T-helper 1 cell treated with Interleukin-12 subunit alpha and Interleukin-12 subunit beta and Interleukin-4 antibody, amounts not matched to agents 30 ng/mL and 1 ng/mL, for 36 hours (primary cell): ENCODE data around the gene COL27A1. TPM values are rescaled to one million over a fixed set of nuclear protein-coding genes. Genes with fewer than 3 reads are reported as not detected.

Experiments used
- intact Hi-C: fragments of 100-400 bp; cut with micrococcal nuclease; formaldehyde crosslinking; loops from one replicate; pipeline ENCODE4 v1.15.1; 2024
- total RNA-seq: library from RNA; stranded (reverse); gene quantifications from 2 replicates; pipeline ENCODE4 v1.2.3, GENCODE V29; 2022

COL27A1 gene
- total RNA-seq, 1 donor from 2014 or later, result 1.2 TPM

DNA sequence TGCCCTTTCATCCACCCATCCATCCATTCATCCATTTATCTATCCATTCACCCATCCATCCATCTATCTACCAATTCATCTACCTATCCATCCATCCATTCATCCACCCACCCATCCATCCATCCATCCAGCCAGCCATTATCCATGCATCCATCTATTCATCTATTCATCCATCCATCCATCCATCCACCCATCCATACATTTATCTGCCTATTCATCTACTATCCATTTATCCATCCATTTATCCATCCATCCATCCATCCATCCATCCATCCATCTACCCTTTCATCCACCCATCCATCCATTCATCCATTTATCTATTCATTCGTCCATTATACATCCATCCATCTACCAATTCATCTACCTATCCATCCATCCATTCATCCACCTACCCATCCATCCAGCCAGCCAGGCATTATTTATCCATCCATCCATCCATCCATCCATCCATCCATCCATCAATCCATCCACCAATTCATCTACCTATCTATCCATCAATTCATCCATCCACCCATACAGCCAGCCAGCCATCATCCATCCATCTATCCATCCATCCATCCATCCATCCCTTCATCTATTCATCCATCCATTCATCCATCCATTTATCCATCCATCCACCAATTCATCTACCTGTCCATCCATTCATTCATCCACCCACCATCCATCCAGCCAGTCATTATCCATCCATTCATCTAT is 10.2 kb downstream of the COL27A1 start:
- intact Hi-C loops, result no loop called here

GRCh38 chr9:114166103-114166470 is 10.8 kb downstream of the COL27A1 start:
- intact Hi-C loops, result no loop called here

DNA sequence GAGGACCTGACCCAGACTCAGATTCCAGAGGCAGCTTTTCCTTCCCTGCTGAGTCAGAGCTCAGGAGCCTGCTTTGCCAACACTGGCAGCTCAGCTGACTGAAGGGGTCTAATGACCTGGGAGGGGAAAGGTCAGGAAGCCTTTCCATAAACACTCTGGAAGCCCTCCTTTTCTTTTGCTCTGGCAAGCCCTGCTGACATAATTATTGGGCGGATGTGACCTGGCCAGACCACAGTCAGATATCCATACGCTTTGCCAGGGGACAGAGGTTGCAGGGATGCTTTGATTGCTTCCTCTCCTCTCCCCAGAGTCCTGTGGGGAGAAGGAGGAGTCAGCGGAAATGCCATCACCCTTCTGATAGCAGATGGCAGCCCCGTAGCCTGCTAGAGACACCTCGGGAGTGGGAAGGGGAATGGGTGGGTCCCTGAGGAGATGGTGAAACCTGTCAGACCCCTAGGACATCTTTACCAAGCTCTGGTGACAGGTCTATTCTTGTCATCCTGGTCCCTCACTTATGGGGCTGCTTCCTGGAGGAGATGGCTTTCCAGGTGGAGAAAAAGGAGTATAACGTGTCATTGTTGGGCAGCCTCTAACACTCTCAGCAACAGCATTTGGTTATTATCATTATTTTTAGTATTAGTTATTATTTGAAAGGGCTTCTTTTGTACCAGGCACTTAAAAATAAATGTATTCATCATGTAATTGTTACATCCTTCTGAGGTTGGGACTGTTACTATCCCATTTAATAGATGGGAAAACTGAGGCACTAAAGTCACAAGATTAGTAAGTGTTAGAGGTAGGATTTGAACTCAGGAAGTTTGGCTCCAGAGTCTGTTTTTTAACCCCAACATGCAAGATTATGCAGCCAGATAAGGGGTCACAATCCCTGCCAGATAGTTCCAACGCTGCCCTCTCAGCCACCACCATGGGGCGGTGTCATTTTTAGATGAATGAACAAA is 11.6 kb downstream of the COL27A1 start:
- intact Hi-C loops, result no loop called here

DNA sequence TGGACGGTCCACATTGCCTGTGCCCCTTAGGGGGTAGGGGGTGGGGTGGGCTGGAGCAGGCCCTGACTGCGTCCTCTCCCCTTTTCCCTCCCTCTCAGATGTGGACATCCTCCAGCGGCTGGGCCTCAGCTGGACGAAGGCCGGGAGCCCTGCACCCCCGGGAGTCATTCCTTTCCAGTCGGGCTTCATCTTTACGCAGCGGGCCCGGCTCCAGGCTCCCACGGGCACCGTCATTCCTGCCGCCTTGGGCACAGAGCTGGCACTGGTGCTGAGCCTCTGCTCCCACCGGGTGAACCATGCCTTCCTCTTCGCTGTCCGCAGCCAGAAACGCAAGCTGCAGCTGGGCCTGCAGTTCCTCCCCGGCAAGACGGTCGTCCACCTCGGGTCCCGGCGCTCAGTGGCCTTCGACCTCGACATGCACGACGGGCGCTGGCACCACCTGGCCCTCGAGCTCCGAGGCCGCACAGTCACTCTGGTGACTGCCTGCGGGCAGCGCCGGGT is 12.3 kb downstream of the COL27A1 start:
- intact Hi-C loops, result no loop called here

DNA sequence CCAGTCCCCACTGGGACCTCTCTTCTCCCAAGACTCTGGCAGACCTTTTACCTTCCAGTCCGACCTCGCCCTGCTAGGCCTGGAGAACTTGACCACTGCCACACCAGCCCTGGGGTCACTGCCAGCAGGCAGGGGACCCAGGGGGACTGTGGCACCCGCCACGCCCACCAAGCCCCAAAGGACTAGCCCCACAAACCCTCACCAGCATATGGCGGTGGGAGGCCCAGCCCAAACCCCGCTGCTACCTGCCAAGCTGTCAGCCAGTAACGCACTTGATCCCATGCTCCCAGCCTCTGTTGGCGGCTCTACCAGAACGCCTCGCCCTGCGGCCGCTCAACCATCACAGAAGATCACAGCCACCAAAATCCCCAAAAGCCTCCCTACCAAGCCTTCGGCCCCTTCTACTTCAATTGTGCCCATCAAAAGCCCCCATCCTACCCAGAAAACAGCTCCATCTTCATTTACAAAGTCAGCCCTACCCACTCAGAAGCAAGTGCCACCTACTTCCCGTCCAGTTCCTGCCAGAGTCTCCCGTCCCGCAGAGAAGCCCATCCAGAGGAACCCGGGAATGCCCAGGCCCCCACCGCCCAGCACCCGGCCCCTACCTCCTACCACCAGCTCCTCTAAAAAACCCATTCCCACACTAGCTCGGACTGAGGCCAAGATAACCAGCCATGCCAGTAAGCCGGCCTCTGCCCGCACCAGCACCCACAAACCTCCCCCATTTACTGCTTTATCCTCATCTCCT is 13.1 kb downstream of the COL27A1 start:
- intact Hi-C loops, result no loop called here

GRCh38 chr9:114169029-114169951 is 14.0 kb downstream of the COL27A1 start:
- intact Hi-C loops, result no loop called here

DNA sequence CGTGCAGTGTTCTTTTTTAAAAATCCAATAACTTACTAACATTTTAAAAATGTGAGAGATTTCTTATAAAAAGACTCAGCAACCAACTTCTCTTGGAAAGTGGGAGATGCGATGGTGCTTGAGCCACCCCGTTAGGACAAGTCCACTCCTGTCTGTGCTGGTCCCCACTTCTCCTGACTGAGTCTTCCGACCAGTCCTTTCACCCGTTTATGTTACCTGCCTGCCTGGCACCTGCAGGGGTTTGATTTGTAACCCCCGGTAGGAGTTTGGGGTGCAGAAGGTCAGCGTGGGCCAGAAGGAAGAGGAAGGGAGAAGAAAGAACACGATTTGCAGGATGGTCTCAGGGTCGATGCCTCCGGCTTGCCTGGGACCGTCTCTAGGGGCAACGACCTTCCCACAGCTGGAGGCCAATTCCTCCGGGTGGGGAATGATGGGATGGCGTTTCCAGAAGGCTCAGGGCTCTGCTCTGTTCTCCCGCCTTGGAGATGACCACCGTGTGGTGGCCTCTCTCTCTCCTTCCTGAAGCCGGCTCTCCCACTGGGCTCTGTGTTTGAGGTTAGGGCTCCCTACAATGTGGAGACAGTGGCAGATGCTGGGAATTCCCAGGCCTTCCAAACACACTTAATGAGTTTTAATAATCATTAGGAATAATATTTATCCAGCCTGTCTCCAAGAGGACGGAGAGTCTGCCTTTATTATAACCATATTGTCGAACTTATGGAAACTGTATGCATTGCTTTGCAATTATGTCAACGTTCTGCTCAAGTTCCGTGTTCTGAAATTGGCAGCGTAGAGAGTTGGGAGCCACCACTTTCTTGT is 14.8 kb downstream of the COL27A1 start:
- intact Hi-C loops, result no loop called here

- intact Hi-C loops, result no loop called here
Observed at GRCh38 chr9:114170771-114171461, 15.6 kb downstream of the COL27A1 start.

- intact Hi-C loops, result no loop called here
Observed at GRCh38 chr9:114171500-114171899, 16.2 kb downstream of the COL27A1 start.

GRCh38 chr9:114172981-114173833 is 17.9 kb downstream of the COL27A1 start:
- intact Hi-C loops, result no loop called here

DNA sequence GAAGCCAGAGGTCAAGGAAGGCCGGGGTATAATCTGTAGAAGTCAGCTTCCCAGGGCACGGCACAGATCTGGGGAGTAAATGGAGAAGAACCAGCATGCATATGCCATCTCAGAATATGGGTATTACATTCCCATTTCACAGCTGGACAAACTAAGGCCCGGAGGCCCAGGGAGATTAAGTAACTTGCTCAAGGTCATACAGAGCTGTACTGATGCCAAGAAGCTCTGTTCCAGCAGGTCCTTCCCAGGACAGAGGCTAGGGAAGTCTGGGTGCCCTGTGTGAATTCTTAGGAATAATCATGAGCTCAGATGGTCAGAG is 19.2 kb downstream of the COL27A1 start:
- intact Hi-C loops, result no loop called here

- intact Hi-C loops, result no loop called here
Observed at GRCh38 chr9:114174876-114175771, 19.8 kb downstream of the COL27A1 start.

- intact Hi-C loops, result no loop called here
Observed at GRCh38 chr9:114176624-114177291, 21.4 kb downstream of the COL27A1 start.

GRCh38 chr9:114177423-114178064 is 22.2 kb downstream of the COL27A1 start:
- intact Hi-C loops, result no loop called here

GRCh38 chr9:114178076-114178475 is 22.7 kb downstream of the COL27A1 start:
- intact Hi-C loops, result no loop called here

GRCh38 chr9:114178756-114179450 is 23.6 kb downstream of the COL27A1 start:
- intact Hi-C loops, result no loop called here
